Small intestine (tissue), 16 donors: Measurements from ENCODE around the gene LINGO3. TPM values are rescaled to one million over a fixed set of nuclear protein-coding genes. Genes with fewer than 3 reads are reported as not detected.
A peak's percentile ranks its signal among the peaks of the same experiment; 100 is the strongest.

Source experiments
- DNase-seq, 2 donors: peaks; one replicate each; pipeline versions ENCODE4 v3.0.0 to v3.0.0-alpha.2; 2013
- FAIRE-seq: peaks from 2 replicates; lab custom pipeline; 2012; peaks lifted over from hg19 to GRCh38; lab: Jason Lieb, UNC
- H3K27ac ChIP-seq, 3 donors: one replicate each; pipeline ENCODE4 v1.5.1; 2013; ENCODE audit warnings: low read length in 2 of 3, mild to moderate bottlenecking in 2 of 3, control low read depth in 1 of 3, inconsistent platforms in 1 of 3, low read depth in 1 of 3, moderate library complexity in 1 of 3
- H3K27me3 ChIP-seq, 3 donors: one replicate each; pipeline ENCODE4 v1.6.1; 2013; ENCODE audit warnings: low read length in 3 of 3, inconsistent platforms in 1 of 3; ENCODE audit not compliant: control insufficient read depth in 3 of 3, insufficient read depth in 3 of 3
- H3K36me3 ChIP-seq, 3 donors: one replicate each; pipeline ENCODE4 v1.6.1; 2013; ENCODE audit warnings: low read length in 3 of 3, inconsistent platforms in 1 of 3, low read depth in 1 of 3, mild to moderate bottlenecking in 1 of 3, moderate library complexity in 1 of 3; ENCODE audit not compliant: control insufficient read depth in 3 of 3, insufficient read depth in 2 of 3
- H3K4me1 ChIP-seq, 3 donors: one replicate each; pipeline ENCODE4 v1.6.1; 2013; ENCODE audit warnings: low read length in 2 of 3, inconsistent platforms in 1 of 3, low read depth in 1 of 3, mild to moderate bottlenecking in 1 of 3, moderate library complexity in 1 of 3; ENCODE audit not compliant: control insufficient read depth in 3 of 3, insufficient read depth in 2 of 3
- H3K4me3 ChIP-seq, 3 donors: one replicate each; pipeline ENCODE4 v1.5.1; 2013; ENCODE audit warnings: low read length in 3 of 3, control low read depth in 1 of 3, inconsistent platforms in 1 of 3, low read depth in 1 of 3, mild to moderate bottlenecking in 1 of 3, moderate library complexity in 1 of 3
- H3K9me3 ChIP-seq, 2 donors: one replicate each; pipeline ENCODE4 v1.6.1; 2013; ENCODE audit warnings: low read depth in 1 of 2, low read length in 1 of 2; ENCODE audit not compliant: control insufficient read depth in 2 of 2, insufficient read depth in 1 of 2
- WGBS, 3 donors: extraction: QIAGEN DNeasy Blood & Tissue Kit; methylation state at CpG; one replicate each; pipeline ENCODE4 v1.1.7; 2013; 5-methylcytosine and 5-hydroxymethylcytosine counted together
- long read RNA-seq, 10 donors: transcript quantifications; one replicate each; lab custom pipeline, GENCODE V29; 2026
- polyA plus RNA-seq, 4 donors: library from polyadenylated mRNA; stranded (reverse) in 3 of 4; unstranded in 1 of 4; fragments of 200-250 nt in 3 of 4; fragments of 120-200 nt in 1 of 4; gene quantifications; one replicate each; pipeline versions ENCODE4 v1.2.1 to v1.2.3, GENCODE V29; 2013
- donor health status: healthy with polysubstance abuse.
- donor health status: control.
- donor health status: control.
- donor health status: Bipolar disorder and iron deficiency.
- donor health status: healthy.

The LINGO3 gene, protein sequence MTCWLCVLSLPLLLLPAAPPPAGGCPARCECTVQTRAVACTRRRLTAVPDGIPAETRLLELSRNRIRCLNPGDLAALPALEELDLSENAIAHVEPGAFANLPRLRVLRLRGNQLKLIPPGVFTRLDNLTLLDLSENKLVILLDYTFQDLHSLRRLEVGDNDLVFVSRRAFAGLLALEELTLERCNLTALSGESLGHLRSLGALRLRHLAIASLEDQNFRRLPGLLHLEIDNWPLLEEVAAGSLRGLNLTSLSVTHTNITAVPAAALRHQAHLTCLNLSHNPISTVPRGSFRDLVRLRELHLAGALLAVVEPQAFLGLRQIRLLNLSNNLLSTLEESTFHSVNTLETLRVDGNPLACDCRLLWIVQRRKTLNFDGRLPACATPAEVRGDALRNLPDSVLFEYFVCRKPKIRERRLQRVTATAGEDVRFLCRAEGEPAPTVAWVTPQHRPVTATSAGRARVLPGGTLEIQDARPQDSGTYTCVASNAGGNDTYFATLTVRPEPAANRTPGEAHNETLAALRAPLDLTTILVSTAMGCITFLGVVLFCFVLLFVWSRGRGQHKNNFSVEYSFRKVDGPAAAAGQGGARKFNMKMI
- polyA plus RNA-seq: under 1 TPM in 2 of 4 donors, not detected in 2; 0.13 to 0.56 TPM
- long read RNA-seq, donor 1: 0 reads
- long read RNA-seq, donor 2, partial matches to known transcripts: 0 of 1 reads
- long read RNA-seq, donor 2, other reads (novel, unspliced or antisense): 0 of 1 reads
- long read RNA-seq, donor 3, partial matches to known transcripts: 0 of 1 reads
- long read RNA-seq, donor 3, other reads (novel, unspliced or antisense): 0 of 1 reads
- long read RNA-seq, donor 4: 0 reads
- long read RNA-seq, donor 5, partial matches to known transcripts: 0 of 1 reads
- long read RNA-seq, donor 5, other reads (novel, unspliced or antisense): 0 of 1 reads
- long read RNA-seq, donor 6, partial matches to known transcripts: 0 of 1 reads
- long read RNA-seq, donor 6, other reads (novel, unspliced or antisense): 0 of 1 reads
- long read RNA-seq, donor 7: 0 reads
- long read RNA-seq, donor 8: 0 reads
- long read RNA-seq, donor 9: 0 reads
- long read RNA-seq, donor 10: 0 reads

DNA sequence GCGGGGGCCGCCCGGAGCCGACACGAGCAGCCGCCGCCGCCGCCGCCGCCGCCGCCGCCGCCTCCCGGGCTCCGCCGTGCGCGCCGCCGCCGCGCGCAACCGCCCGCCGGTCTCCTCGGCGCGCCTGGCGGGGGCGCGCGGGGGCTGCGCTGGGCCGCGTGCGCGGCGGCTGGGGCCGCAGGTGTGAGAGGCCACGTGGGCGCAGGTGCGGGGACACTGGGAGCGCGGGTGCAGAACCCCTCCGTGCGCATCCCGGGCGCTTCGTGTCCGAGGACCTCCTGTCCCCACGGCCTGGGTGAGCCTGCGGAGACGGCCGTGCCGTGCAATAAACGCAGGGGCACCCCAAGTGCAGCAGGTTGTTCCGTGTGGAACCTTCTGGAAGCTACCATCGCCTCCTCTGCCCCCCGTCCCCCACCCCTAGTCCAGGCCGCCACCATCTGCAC lies at the start of gene LINGO3:
LINGO3 (minus strand) TSS at position 41 of the 443 bp plus-strand sequence. CDS start 16,378 bp downstream, outside the sequence.
- Histone ChIP-seq H3K4me3 (peak within 1 kb of the TSS in 1 of 3 donors; percentile 38), H3K27me3 (peaks cover 0 to 59% (median 18%) of the 10 kb centered on the region in 3 donors), H3K9me3 (no peaks in the 10 kb centered on the region), H3K27ac (no peak within 1 kb of the TSS), H3K4me1 (peaks cover 0 to 21% (median 0%) of the 10 kb centered on the region in 3 donors), H3K36me3 (no peaks in the 10 kb centered on the region)
- peak in 1 of 2 donors; percentile 55 for DNase-seq
- WGBS, 3 donors: 4 to 40% (median 12%) methylated on average over 1 to 63 of the region's 63 CpGs
- no peak for FAIRE-seq

DNA sequence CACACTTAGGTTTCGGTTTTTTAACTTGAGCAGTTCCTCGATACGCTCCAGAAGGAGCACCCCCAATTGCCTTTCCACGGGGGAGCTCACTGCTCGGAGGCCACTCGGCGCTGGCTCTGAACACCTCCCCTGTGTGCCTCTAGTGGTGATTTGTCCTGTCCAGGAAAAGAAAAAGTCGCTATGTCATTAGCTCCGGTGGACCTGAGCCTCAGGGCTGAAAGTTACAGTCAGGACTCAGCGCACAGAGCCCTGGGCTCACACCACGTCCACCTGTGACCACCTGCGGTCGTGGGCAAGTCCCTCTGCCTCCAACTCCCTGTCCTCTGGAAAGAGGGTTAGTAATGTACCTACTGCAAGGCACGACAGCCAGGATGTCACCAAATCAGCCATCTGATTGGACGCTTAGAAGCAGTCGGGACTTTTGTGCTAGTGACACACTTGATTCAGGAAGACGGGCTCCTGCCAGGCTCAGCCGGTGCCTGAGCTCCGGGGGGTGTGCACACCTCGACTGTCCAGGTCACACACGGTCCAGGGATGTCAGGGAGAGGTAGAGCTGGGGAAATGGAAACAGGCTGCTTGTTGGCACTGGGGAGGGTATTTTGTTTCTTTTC lies 48.2 kb upstream of the LINGO3 start:
- no peaks in the 10 kb centered on the region for H3K9me3 ChIP-seq
- FAIRE-seq (no peak), DNase-seq (no peak)
- no peak overlapping the region for H3K27ac ChIP-seq
- no peaks in the 10 kb centered on the region for H3K4me1 ChIP-seq
- H3K27me3 ChIP-seq: peaks cover 3 to 21% (median 5%) of the 10 kb centered on the region in 3 donors
- H3K4me3 ChIP-seq: no peak overlapping the region
- 78 to 80% (median 79%) methylated on average over 21 of the region's 21 CpGs for whole genome bisulfite sequencing, 3 donors
- peaks cover 2 to 51% (median 8%) of the 10 kb centered on the region in 3 donors for H3K36me3 ChIP-seq

DNA sequence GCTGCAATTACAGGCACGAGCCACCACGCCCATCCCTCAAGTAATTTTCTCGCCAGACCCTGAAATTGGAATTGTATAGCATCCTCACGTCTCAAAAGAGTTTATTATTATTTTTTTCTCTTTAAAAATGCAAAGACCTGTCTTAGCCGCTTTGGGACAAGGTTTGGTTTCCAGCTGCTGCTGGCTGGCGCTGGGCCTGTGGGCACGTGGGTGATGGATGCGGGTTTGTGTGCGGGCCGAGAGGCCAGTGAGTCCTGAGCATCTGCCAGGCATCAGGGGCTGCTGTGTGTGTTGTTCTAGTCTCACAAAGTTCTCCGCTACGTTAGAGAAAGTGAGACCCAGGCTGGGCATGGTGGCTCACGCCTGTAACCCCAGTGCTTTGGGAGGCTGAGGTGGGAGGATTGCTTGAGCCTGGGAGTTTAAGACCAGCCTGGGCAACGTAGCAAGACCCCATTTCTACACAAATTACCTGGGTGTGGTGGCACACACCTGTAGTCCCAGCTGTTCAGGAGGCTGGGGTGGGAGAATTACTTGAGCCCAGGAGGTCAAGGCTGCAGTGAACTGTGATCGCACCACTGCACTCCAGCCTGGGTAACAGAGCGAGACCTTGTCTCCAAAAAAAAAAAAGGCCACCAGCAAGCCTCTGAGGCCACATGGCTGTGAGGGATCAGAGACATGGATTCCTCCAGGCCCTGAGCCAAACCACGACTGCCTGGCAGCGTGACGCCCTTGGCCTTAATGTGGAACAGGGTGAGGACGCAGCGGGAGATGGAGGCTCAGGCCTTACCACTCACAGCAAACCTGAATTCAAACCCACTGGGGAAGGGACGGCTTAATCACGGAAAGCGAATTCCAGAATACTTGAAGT lies 47.4 kb upstream of the LINGO3 start:
- FAIRE-seq: no peak
- 88% methylated on average over 24 of the region's 24 CpGs for WGBS, 3 donors

DNA sequence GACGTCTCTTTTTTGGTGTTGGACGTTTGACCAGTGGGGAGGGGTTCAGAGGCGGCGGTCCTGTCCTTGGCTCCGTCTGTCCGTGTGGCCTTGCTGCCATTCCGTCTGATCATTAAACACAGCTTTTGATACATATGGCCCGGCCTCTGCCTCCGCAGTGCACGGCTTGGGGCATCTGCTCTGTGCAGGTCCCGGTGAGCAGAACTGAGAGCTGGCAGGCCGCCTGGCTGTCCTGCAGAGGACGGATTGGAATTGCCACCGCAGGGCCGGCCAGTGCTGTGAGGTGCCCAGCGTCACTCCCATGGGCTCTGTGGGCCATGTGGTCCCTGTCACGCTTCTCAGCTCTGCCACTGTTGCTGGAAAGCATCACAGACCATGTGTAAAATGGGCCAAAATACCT lies 46.7 kb upstream of the LINGO3 start:
- Histone ChIP-seq H3K27ac (no peak overlapping the region), H3K9me3 (no peaks in the 10 kb centered on the region), H3K36me3 (peaks cover 2 to 66% (median 8%) of the 10 kb centered on the region in 3 donors), H3K4me1 (no peaks in the 10 kb centered on the region), H3K27me3 (peaks cover 0 to 9% (median 0%) of the 10 kb centered on the region in 3 donors), H3K4me3 (no peak overlapping the region)
- WGBS, 3 donors: 90 to 92% (median 90%) methylated on average over 17 of the region's 17 CpGs
- DNase-seq (no peak), FAIRE-seq (no peak)

More for the DNA sequence above, 47.4 kb upstream of the LINGO3 start:
- Histone ChIP-seq H3K27ac (no peak overlapping the region), H3K27me3 (peaks cover under 1 to 16% (median 2%) of the 10 kb centered on the region in 3 donors), H3K4me1 (no peaks in the 10 kb centered on the region), H3K4me3 (no peak overlapping the region), H3K36me3 (peaks cover 2 to 58% (median 8%) of the 10 kb centered on the region in 3 donors), H3K9me3 (no peaks in the 10 kb centered on the region)
- DNase-seq: no peak

DNA sequence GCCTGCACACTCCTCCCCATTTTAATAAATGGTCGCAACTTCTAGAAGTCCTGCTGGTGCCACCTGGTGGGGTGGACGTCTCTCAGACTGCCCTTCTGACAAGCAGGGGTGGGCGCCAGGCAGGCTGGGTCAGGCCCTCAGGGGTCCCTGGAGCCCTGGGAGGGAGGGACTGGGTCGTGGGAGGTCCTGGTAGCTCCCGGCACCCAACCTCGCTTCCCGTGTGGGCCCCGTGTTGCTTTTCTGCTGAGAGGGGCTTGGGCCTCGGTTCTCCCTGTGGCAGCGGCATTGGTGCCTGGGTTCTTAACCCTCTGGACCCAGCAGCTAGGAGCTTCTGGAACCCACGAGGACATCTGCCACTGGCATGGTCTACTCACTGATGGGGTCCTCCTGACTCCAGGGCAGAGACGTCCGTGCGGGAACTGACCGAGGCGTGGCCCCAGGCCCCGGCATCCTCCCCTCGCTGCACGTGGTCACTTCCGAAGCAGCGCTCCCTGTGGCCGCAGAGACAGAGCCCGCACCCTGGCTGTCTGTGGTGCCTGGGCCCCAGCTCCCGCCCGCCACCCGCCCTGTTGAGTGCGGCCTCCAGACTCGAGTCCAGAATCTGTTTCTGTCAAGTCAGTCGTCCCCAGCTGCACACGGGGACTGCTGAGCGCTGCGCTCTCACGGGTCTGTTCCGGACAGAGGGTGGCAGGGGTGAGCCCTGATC lies 46.1 kb upstream of the LINGO3 start:
- FAIRE-seq: no peak
- no peak for DNase-seq
- H3K27ac ChIP-seq: no peak overlapping the region
- 89 to 90% (median 90%) methylated on average over 29 to 34 of the region's 34 CpGs for WGBS, 3 donors
- no peaks in the 10 kb centered on the region for H3K9me3 ChIP-seq
- no peak overlapping the region for H3K4me3 ChIP-seq
- H3K36me3 ChIP-seq: peaks cover 2 to 68% (median 8%) of the 10 kb centered on the region in 3 donors
- peaks cover 0 to 6% (median 0%) of the 10 kb centered on the region in 3 donors for H3K27me3 ChIP-seq
- no peaks in the 10 kb centered on the region for H3K4me1 ChIP-seq

DNA sequence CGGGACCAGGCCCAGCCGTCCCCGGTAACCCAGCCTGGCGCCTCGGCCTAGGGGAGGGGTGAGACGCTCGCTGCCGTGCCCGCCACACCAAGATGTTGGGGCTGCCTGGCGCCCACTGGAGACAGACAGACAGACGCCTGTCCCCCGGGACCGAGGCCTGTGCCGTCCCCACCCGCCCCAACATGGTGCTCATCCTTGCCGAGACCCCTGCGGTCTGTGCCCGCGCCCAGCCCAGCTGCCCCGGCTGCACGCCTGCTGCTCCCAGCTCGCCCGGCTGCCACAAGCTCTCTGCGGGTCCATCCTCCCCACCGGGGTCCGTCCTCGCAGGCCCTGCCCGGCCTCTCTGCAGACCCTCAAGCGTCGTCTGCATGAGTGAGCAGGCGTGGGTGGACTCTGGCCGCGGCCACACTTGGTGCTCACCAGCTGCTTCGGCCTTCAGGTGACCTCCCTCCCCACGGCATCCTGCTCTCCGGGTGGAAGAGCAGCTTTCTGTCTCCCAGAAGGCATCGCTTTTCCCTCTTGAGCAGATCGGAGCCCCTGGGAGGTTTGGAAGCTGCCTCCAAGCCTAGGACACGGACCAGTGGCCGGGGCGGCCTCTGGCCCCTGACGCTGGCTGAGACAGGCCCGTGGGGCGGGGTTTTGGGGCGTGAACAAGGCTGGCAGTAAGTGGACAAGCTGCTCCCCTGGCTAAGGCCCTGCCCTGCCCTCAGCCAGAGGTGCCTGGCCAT lies 45.4 kb upstream of the LINGO3 start:
- H3K9me3 ChIP-seq: peaks cover 0 to 2% of the 10 kb centered on the region in 2 donors
- peaks cover 2 to 76% (median 8%) of the 10 kb centered on the region in 3 donors for H3K36me3 ChIP-seq
- H3K4me1 ChIP-seq: no peaks in the 10 kb centered on the region
- DNase-seq (no peak), FAIRE-seq (no peak)
- 86 to 93% (median 91%) methylated on average over 38 to 45 of the region's 45 CpGs for WGBS, 3 donors
- no peaks in the 10 kb centered on the region for H3K27me3 ChIP-seq
- no peak overlapping the region for H3K27ac ChIP-seq
- no peak overlapping the region for H3K4me3 ChIP-seq
